Neural crest cell (in vitro differentiated cells): Measurements from ENCODE around the gene A2ML1. TPM values are rescaled to one million over a fixed set of nuclear protein-coding genes. Genes with fewer than 3 reads are reported as not detected.

Experiments used
- DNase-seq: peaks from one replicate; pipeline ENCODE4 v3.0.0; 2021; ENCODE audit warnings: low read depth, mixed read lengths, low spot score
- H3K27ac Mint-ChIP-seq: one replicate; pipeline ENCODE4 v1.8.0; 2021; ENCODE audit warnings: mild to moderate bottlenecking, mixed read lengths; ENCODE audit not compliant: unreplicated experiment
- H3K27me3 Mint-ChIP-seq: 2 replicates; pipeline ENCODE4 v1.8.0; 2021; ENCODE audit warnings: low read depth, mild to moderate bottlenecking, mixed read lengths
- H3K36me3 Mint-ChIP-seq: 2 replicates; pipeline ENCODE4 v1.8.0; 2021; ENCODE audit warnings: low read depth, mild to moderate bottlenecking, mixed read lengths
- H3K4me1 Mint-ChIP-seq: 2 replicates; pipeline ENCODE4 v1.8.0; 2021; ENCODE audit warnings: mixed read lengths
- H3K4me3 Mint-ChIP-seq: one replicate; pipeline ENCODE4 v1.8.0; 2021; ENCODE audit warnings: mild to moderate bottlenecking, mixed read lengths
- H3K9me3 Mint-ChIP-seq: 2 replicates; pipeline ENCODE4 v1.8.0; 2021; ENCODE audit warnings: mixed read lengths
- total RNA-seq: library from RNA; stranded (reverse); gene quantifications from 2 replicates; pipeline ENCODE4 v1.2.1, GENCODE V29; 2021
- TF ChIP-seq, protein P1 (sequence below): fragments of 200-600 bp; sonication (generic); conservative IDR thresholded peaks from 2 replicates; pipeline ENCODE4 v1.5.0; 2021; ENCODE audit warnings: antibody characterized with exemption, mild to moderate bottlenecking

The A2ML1 gene
- total RNA-seq, 1 donor from 2014 or later: not detected

DNA sequence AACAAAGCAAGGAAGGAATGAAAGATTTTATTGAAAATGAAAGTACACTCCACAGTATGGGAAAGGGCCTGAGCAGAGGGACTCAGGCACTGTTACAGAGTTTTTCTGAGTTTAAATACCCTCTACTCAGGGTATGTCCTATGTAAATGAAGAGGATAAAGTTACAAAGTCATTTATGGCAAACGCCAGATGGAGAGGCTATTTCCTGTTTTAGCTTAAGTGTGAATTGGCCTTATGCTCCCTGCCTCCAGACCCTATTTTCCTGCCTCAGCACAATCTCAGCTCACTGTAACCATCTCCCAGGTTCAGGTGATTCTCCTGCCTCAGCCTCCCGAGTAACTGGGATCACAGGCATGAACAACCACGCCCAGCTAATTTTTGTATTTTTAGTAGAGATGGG lies 85.1 kb downstream of the A2ML1 start:
- H3K9me3 Mint-ChIP-seq: no peaks in the 10 kb centered on the region
- H3K4me3 Mint-ChIP-seq: no peak overlapping the region
- peaks cover 13% of the 10 kb centered on the region for H3K4me1 Mint-ChIP-seq
- no peaks in the 10 kb centered on the region for H3K36me3 Mint-ChIP-seq
- TF ChIP-seq, protein P1, sequence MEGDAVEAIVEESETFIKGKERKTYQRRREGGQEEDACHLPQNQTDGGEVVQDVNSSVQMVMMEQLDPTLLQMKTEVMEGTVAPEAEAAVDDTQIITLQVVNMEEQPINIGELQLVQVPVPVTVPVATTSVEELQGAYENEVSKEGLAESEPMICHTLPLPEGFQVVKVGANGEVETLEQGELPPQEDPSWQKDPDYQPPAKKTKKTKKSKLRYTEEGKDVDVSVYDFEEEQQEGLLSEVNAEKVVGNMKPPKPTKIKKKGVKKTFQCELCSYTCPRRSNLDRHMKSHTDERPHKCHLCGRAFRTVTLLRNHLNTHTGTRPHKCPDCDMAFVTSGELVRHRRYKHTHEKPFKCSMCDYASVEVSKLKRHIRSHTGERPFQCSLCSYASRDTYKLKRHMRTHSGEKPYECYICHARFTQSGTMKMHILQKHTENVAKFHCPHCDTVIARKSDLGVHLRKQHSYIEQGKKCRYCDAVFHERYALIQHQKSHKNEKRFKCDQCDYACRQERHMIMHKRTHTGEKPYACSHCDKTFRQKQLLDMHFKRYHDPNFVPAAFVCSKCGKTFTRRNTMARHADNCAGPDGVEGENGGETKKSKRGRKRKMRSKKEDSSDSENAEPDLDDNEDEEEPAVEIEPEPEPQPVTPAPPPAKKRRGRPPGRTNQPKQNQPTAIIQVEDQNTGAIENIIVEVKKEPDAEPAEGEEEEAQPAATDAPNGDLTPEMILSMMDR: no peak
- DNase-seq: no peak
- no peak overlapping the region for H3K27ac Mint-ChIP-seq
- H3K27me3 Mint-ChIP-seq: no peaks in the 10 kb centered on the region

GRCh38 chr12:8909752-8910151 lies 87.3 kb downstream of the A2ML1 start:
- Mint-ChIP-seq H3K27ac (no peak overlapping the region), H3K27me3 (no peaks in the 10 kb centered on the region), H3K4me3 (no peak overlapping the region), H3K36me3 (no peaks in the 10 kb centered on the region), H3K4me1 (peaks cover 30% of the 10 kb centered on the region), H3K9me3 (no peaks in the 10 kb centered on the region)
- TF ChIP-seq, protein P1: no peak
- DNase-seq: no peak

GRCh38 chr12:8911606-8912268 lies 89.3 kb downstream of the A2ML1 start:
- Mint-ChIP-seq H3K27me3 (no peaks in the 10 kb centered on the region), H3K9me3 (no peaks in the 10 kb centered on the region), H3K4me1 (peaks cover 27% of the 10 kb centered on the region), H3K36me3 (no peaks in the 10 kb centered on the region), H3K27ac (no peak overlapping the region), H3K4me3 (peak overlapping the region; percentile 95)
- DNase-seq: no peak
- TF ChIP-seq, protein P1: no peak

GRCh38 chr12:8912914-8913313 lies 90.5 kb downstream of the A2ML1 start:
- peak overlapping the region; percentile 95 for H3K4me3 Mint-ChIP-seq
- TF ChIP-seq, protein P1: peak; percentile 68
- peak overlapping the region; percentile 100 for H3K27ac Mint-ChIP-seq
- peaks cover 25% of the 10 kb centered on the region for H3K4me1 Mint-ChIP-seq
- no peaks in the 10 kb centered on the region for H3K27me3 Mint-ChIP-seq
- no peaks in the 10 kb centered on the region for H3K9me3 Mint-ChIP-seq
- H3K36me3 Mint-ChIP-seq: no peaks in the 10 kb centered on the region
- peak; percentile 11 for DNase-seq

DNA sequence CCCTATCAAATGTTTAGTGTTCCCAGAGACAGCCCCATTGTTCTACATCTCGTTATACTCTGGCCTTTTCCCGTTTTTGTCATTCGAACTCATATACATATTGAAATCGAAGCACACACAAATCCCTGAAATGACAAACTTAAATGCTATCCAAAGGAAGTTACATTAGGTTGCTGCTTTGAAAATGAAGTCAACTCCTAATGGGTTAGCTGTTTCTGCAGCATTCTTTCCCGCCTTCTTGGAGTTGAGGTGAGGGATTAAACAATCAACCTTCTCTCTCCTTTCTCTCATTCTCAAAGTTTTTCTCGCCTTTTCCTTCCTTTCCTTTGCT lies 91.2 kb downstream of the A2ML1 start:
- peak overlapping the region; percentile 100 for H3K27ac Mint-ChIP-seq
- TF ChIP-seq, protein P1: no peak
- H3K4me3 Mint-ChIP-seq: peak overlapping the region; percentile 95
- no peaks in the 10 kb centered on the region for H3K27me3 Mint-ChIP-seq
- H3K9me3 Mint-ChIP-seq: no peaks in the 10 kb centered on the region
- DNase-seq: no peak
- peaks cover 25% of the 10 kb centered on the region for H3K4me1 Mint-ChIP-seq
- H3K36me3 Mint-ChIP-seq: no peaks in the 10 kb centered on the region
